Stimulated activated CD4-positive, alpha-beta T cell treated with anti-CD3 and anti-CD28 coated beads, TNF-alpha, amount 100 ng/mL, for 1 hour (primary cell): ENCODE measurements around the gene ZNF839.
"Not testable (repeated sequence)": the region's sequence is repeated elsewhere in the genome, so short reads cannot be mapped to it uniquely, and the experiment has no call there.

Experiments used
- DNase-seq, 3 donors: peaks; one replicate each; pipeline ENCODE4 v3.0.0-alpha.2; 2020; ENCODE audit warnings: low read depth in 3 of 3, low spot score in 1 of 3

The ZNF839 gene

DNA sequence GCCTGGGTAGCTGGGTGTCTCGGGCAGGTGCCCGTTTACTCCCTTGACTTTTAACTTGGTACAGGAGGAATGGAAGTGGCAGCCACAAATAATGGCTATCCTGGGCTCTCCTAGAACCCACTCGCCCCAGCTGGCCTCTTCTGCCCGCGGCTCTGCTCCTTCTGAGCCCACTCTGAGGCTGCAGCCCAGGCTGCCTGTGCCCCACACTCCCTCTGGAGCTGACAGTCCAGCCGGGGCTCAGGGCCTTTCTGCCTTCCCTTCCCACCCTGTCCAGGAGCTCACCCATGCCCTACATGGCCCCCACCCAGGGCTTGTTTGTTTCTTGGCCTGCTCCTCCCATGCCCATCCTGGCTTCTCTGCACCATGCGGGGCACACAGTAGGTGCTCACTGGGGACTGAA is 15.6 kb downstream of the ZNF839 start:
- no peak for DNase-seq

- no peak for DNase-seq
Measured at GRCh38 chr14:102338724-102339123, 19.2 kb downstream of the ZNF839 start.

- no peak for DNase-seq
Measured at GRCh38 chr14:102341566-102341965, 22.0 kb downstream of the ZNF839 start.

DNA sequence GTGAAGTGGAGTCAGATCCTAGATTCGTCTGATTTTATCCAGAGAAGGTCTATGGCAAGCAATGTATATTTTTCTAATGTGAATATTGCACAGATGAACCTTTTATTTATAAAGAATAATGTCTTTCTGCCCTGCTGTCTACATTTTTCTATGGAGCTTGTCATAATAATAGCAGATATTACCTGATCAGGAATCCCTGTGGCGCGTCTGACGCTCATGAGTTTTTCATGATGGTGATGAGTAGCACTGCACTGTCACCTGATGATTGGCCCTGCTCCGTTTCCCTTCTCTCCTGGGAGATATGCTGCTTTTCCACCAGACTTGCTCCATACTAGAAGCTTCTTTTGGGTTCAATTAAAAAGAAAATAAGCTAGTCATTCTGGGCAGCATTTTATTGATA is 22.7 kb downstream of the ZNF839 start:
- DNase-seq = no peak

GRCh38 chr14:102344084-102344483 is 24.5 kb downstream of the ZNF839 start:
- no peak for DNase-seq

GRCh38 chr14:102344485-102344884 is 24.9 kb downstream of the ZNF839 start:
- no peak for DNase-seq

DNA sequence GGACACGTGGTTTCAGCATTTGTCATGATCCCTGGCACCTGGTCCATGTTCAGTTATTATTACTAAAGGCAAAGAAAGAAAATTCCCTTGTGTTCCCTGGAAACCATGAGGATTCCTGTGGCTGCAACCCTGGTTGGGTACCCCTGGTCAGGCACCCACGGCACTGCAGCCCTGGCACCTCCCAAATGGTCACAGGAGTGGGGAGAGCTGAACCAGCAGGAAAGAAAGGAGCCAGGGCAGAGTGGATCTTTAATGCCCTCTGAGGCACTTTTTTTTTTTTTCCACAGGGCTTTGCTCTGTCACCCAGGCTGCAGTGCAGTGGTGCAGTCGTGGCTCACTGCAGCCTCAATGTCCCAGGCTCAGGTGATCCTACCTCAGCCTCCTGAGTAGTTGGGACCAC is 25.7 kb downstream of the ZNF839 start:
- DNase-seq = no peak

- DNase-seq = no peak
Measured at GRCh38 chr14:102346645-102347044, 27.1 kb downstream of the ZNF839 start.

DNA sequence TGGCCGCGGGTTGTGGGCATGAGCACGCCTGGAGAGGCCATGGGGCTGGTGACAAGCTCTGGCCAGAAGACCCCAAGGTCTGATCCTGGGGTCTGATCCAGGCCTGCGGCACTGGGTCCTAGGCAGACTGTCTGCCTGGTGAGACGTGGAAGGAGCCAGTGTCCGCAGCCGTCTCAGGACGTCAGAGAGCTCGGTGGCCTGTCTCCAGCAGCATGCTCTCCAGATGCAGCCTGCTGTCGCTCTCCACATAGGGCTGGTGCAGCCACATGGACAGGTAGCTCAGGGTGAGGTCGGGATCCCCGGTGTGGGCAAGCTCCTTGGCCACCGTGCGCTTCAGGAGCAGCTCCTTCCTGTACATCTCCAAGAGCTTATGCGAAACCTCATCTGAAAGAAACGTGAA is 28.8 kb downstream of the ZNF839 start:
- no peak for DNase-seq

GRCh38 chr14:102351023-102351422 is 31.5 kb downstream of the ZNF839 start:
- no peak for DNase-seq

- DNase-seq = not testable (repeated sequence)
Measured at GRCh38 chr14:102351593-102351992, 32.0 kb downstream of the ZNF839 start.

DNA sequence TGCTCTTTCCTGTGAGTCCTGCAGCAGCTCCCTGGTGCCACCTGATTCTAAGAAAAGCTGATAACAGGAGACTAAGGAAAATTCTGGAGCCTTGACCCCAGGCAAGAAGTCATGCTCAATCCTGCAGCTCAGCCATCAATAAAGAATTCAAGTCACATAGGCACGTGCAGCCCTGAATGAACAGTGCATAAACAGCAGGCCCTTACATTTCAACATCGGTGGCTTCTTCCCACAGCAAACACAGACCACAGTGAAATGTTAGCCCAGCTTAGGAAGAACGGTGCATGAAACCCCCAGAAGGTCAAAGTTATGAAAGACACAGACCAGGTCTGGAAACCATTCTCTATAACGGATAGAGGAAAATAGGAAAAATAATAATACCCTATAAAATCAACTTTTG is 32.7 kb downstream of the ZNF839 start:
- DNase-seq = no peak

GRCh38 chr14:102353126-102353619 is 33.6 kb downstream of the ZNF839 start:
- DNase-seq = no peak

- no peak for DNase-seq
Measured at GRCh38 chr14:102356280-102356679, 36.7 kb downstream of the ZNF839 start.

DNA sequence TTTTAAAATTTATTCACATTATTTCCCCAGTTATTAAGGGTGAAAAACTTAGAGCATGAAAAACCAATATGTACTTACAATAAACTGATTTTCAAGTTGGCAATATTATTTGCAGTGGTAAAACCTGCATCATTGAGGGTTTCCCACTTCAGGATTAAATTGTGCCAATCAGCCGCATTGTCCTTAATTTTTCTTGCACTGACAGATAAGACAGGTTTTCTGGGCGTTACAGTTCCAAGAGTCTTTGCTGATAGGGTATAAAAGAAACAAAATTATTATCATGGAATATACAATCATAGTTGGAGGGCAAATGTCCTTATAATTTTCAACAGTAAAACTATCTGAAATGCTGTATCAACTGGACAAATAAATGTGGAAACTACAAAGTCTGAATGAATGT is 39.8 kb downstream of the ZNF839 start:
- DNase-seq = no peak

GRCh38 chr14:102360388-102360787 is 40.8 kb downstream of the ZNF839 start:
- no peak for DNase-seq

GRCh38 chr14:102362084-102362483 is 42.5 kb downstream of the ZNF839 start:
- peak in 1 of 3 donors; percentile 8 for DNase-seq

GRCh38 chr14:102362545-102363181 is 43.1 kb downstream of the ZNF839 start, which contains the start of the genes CINP and TECPR2:
Gene CINP, minus strand, starts transcription at chr14:102362890. Its CDS starts 39 bp downstream, at chr14:102362851.
Gene TECPR2, plus strand, starts transcription at chr14:102362941. Its CDS starts 13,781 bp downstream, at chr14:102376722.
- peak; percentile 86 to 97 (median 89) for DNase-seq

DNA sequence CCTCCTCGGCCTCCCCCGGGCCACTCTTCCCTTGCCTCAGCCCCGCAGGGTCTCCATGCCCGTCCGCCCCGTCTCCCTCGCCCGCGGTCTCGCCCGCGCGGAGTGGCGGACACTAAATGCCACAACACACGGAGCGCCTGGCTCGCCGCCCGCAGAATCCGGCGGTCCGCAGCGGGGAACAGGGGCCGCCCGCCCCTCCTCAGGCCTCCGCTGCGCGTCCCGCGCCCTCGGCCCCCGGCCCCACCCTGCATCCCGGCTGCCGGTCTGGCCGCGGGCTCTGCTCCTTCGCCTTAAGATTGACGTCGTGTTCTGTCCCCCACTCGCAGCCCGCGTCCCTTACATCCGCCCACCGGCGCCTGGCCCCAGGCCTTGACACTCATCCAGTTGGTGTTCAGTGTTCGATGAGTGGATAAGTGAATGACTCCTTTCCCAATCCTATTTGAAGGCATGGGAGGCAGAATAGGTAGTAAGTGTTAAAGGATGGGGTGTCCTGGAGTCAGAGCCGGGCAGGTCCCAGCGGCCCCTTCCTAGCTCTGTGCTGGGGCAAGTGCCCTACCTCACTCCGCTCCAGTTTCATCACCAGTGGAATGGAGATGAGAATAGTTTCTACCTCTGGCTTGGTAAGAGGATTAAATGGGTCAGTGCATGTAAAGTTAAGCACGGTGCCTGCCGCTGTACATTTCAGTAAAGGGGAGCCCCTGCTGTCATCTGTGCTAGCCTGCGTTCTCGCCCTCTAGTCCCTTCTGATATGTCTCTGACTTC is 43.8 kb downstream of the ZNF839 start:
- DNase-seq = peak in 1 of 3 donors; percentile 11

GRCh38 chr14:102370305-102370809 is 50.8 kb downstream of the ZNF839 start:
- no peak for DNase-seq

DNA sequence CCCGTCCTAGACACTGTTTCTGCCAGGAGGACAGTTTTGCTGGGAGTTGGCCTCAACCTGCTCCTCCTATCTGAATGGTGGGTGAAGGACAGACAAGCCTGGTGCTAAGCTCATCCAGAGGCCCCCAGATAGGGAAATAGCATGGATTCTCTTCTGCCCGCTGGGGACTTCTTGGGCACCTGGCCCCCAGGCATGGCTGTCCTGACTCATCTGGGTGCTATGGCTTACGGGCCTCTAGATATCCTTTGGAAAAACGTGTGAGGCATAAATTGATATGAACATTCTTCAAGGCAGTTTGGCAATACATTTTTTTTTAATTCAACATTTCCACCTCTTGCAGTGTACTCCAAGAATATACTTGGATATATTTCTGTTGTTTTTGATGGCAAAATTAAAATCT is 51.8 kb downstream of the ZNF839 start:
- no peak for DNase-seq

DNA sequence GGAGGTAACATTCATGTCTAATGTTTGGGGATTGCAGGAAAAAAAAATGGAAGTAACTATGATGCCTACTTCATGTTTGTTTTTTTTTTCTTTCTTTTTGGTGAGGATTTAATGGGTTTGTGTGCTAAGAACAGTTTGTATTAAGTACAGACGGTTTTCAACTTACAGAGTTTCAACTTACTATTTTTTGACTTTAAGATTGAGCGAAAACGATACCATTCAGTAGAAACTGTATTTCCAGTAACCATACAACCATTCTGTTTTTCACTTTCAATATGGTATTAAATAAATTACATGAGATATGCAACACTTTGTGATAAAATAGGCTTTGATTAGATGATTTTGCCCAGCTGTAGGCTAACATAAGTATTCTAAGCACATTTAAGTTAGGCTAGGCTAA is 53.6 kb downstream of the ZNF839 start:
- DNase-seq = no peak
